ENCODE results near the gene PCOLCE2.

- TF ChIP-seq CTCF (IDR thresholded peaks at IDR 0.05) (no peak), POLR2AphosphoS5 (IDR thresholded peaks at IDR 0.05; ENCODE audit: insufficient read depth in 1 of 2, low read depth in 1 of 2) (no peak), POLR2A (IDR thresholded peaks at IDR 0.05) (no peak)
These were observed 9.7 kb upstream of the PCOLCE2 start for GRCh38 chr3:142898346-142899213.
